CD4-positive, alpha-beta T cell (primary cell): ENCODE data around the gene KRTAP5-3. TPM values are rescaled to one million over a fixed set of nuclear protein-coding genes. Genes with fewer than 3 reads are reported as not detected.
A peak's percentile ranks its signal among the peaks of the same experiment; 100 is the strongest.
"Not testable (repeated sequence)": the region's sequence is repeated elsewhere in the genome, so short reads cannot be mapped to it uniquely, and the experiment has no call there.

Experiments used
- ATAC-seq: fragments of 200-7000 bp; cut with Tn5 transposase; one replicate; pipeline ENCODE4 v1.10.0; 2022; ENCODE audit warnings: mild to moderate bottlenecking; ENCODE audit not compliant: poor library complexity
- CTCF ChIA-PET: fragments of 350-600 bp; sonication (Branson Sonifier 250); formaldehyde crosslinking; loops from one replicate; lab custom pipeline; 2021; ENCODE audit warnings: antibody characterized with exemption, inconsistent platforms; lab: Charles Lee
- POLR2A ChIA-PET: fragments of 350-600 bp; sonication (Branson Sonifier 250); formaldehyde crosslinking; loops from one replicate; lab custom pipeline; 2021; ENCODE audit warnings: antibody characterized with exemption, inconsistent platforms; lab: Charles Lee
- DNase-seq, 14 experiments: peaks; one replicate each; pipeline ENCODE4 v3.0.0-alpha.2; 2013 to 2020; ENCODE audit warnings: mixed read lengths in 2 of 14
- H3K27ac ChIP-seq, 2 donors: one replicate each; pipeline versions ENCODE4 v1.5.1 to v1.7.0; 2013; ENCODE audit warnings: low read length in 2 of 2, low read depth in 1 of 2, mild to moderate bottlenecking in 1 of 2
- H3K27me3 ChIP-seq, 2 experiments: 1 replicate in 1 of 2; 2 replicates in 1 of 2; pipeline versions ENCODE4 v1.6.1 to v1.7.0; 2013; ENCODE audit warnings: low read length in 2 of 2, control low read depth in 1 of 2, mild to moderate bottlenecking in 1 of 2, moderate library complexity in 1 of 2; ENCODE audit not compliant: insufficient read depth in 2 of 2, control insufficient read depth in 1 of 2
- H3K36me3 ChIP-seq: one replicate; pipeline ENCODE4 v1.6.1; 2013; ENCODE audit warnings: low read length, control low read depth; ENCODE audit not compliant: insufficient read depth
- H3K4me1 ChIP-seq: one replicate; pipeline ENCODE4 v1.6.1; 2013; ENCODE audit warnings: low read length, control low read depth; ENCODE audit not compliant: insufficient read depth
- H3K4me3 ChIP-seq: one replicate; pipeline ENCODE4 v1.5.1; 2013; ENCODE audit warnings: mild to moderate bottlenecking, low read length, moderate library complexity
- H3K9me3 ChIP-seq, 2 experiments: 1 replicate in 1 of 2; 2 replicates in 1 of 2; pipeline versions ENCODE4 v1.6.1 to v1.7.0; 2013; ENCODE audit warnings: low read length in 2 of 2, mild to moderate bottlenecking in 2 of 2, control low read depth in 1 of 2, moderate library complexity in 1 of 2; ENCODE audit not compliant: control insufficient read depth in 1 of 2, insufficient read depth in 1 of 2
- H3K27ac Mint-ChIP-seq: one replicate; pipeline ENCODE4 v1.8.0; 2020; ENCODE audit warnings: mixed read lengths
- H3K27me3 Mint-ChIP-seq: one replicate; pipeline ENCODE4 v1.8.0; 2021; ENCODE audit warnings: mixed read lengths
- H3K36me3 Mint-ChIP-seq: one replicate; pipeline ENCODE4 v1.8.0; 2021; ENCODE audit warnings: low read depth, mixed read lengths
- H3K4me1 Mint-ChIP-seq: one replicate; pipeline ENCODE4 v1.8.0; 2021; ENCODE audit warnings: low read depth, mixed read lengths
- H3K4me3 Mint-ChIP-seq: one replicate; pipeline ENCODE4 v1.8.0; 2020; ENCODE audit warnings: mild to moderate bottlenecking, mixed read lengths
- H3K9me3 Mint-ChIP-seq: one replicate; pipeline ENCODE4 v1.8.0; 2020; ENCODE audit warnings: mixed read lengths
- CTCF ChIP-seq: fragments of 200-600 bp; IDR thresholded peaks from one replicate; pipeline ENCODE4 v1.8.0; 2022; ENCODE audit warnings: antibody characterized with exemption, mild to moderate bottlenecking
- intact Hi-C, 2 experiments: fragments of 100-400 bp; cut with DNase I in 1 of 2; cut with micrococcal nuclease in 1 of 2; formaldehyde crosslinking; loops; one replicate each; pipeline versions ENCODE4 v1.15.1 to v1.9.0; 2023 to 2025; cut with DNase I, micrococcal nuclease
- total RNA-seq, 174 experiments: library from RNA in 2 of 174; stranded (reverse) in 2 of 174; gene quantifications; one replicate each; pipeline ENCODE4 v1.2.3 and lab custom pipeline; 2021 to 2026

Gene KRTAP5-3
- total RNA-seq, 2 experiments from 2014 or later = not detected

DNA sequence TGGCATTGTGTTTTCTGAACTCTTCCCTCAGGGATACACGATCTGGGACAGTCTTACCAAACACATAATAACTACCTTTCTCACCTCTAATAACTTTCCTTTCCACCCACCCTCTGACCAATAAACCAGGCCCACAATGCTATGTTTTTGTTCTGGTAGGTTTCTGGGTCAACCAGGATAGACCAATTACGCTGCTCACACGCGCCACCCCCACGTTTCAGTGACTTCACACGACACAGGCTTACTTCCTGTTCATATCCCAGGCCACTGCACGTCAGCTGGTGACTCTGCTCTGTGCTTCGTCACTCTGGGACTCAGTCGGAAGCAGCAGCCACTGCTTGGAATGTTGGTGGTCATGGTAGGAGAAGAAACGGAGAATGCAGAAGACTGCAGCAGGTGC, 11.2 kb upstream of the KRTAP5-3 start:
- no peak overlapping the region for H3K4me3 ChIP-seq
- peaks cover 6% of the 10 kb centered on the region for H3K4me1 Mint-ChIP-seq
- no peak for TF ChIP-seq CTCF
- peak in 5 of 14 experiments; percentile 16 to 72 (median 43) for DNase-seq
- CTCF ChIA-PET = no interaction called here
- intact Hi-C loops = no loop called here
- H3K27me3 ChIP-seq = peaks cover 3 to 7% of the 10 kb centered on the region in 2 experiments
- H3K27me3 Mint-ChIP-seq = peaks cover 37% of the 10 kb centered on the region
- H3K36me3 Mint-ChIP-seq = no peaks in the 10 kb centered on the region
- no peaks in the 10 kb centered on the region for H3K36me3 ChIP-seq
- H3K27ac Mint-ChIP-seq = peak overlapping the region; percentile 1
- H3K4me3 Mint-ChIP-seq = peak overlapping the region; percentile 32
- H3K4me1 ChIP-seq = peaks cover 11% of the 10 kb centered on the region
- ATAC-seq = peak; percentile 88
- POLR2A ChIA-PET = interaction anchor here (0.7 kb wide), 1 partner anchor 30 kb away, joined by 3 read pairs; no protein-coding TSS in a partner anchor
- H3K9me3 Mint-ChIP-seq = no peaks in the 10 kb centered on the region
- H3K9me3 ChIP-seq = no peaks in the 10 kb centered on the region
- H3K27ac ChIP-seq = no peak overlapping the region

DNA sequence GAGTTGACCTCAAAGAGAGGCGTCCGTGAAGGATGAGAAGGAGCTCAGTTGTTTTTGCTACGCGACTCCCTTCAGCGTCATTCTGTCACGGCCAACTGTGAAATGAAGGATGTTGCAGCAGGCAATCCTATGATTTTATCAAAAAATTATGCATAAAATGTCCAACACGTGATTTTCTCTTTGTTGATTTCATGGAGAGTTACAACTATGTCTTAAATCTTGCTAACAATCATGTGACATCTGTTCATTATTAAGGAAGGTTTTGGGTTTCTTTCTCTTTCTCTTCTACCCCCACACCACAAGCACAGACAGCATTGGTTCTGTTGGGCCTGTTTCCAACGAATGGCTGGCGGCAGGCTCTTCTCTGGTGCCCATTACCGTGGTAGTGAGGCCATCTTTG, 10.0 kb upstream of the KRTAP5-3 start:
- H3K36me3 Mint-ChIP-seq = no peaks in the 10 kb centered on the region
- no peak overlapping the region for H3K27ac Mint-ChIP-seq
- no peaks in the 10 kb centered on the region for H3K9me3 Mint-ChIP-seq
- intact Hi-C loops = no loop called here
- H3K9me3 ChIP-seq = no peaks in the 10 kb centered on the region
- peaks cover 11% of the 10 kb centered on the region for H3K4me1 ChIP-seq
- ATAC-seq = no peak
- H3K27me3 ChIP-seq = peaks cover 3 to 7% of the 10 kb centered on the region in 2 experiments
- POLR2A ChIA-PET = no interaction called here
- peaks cover 6% of the 10 kb centered on the region for H3K4me1 Mint-ChIP-seq
- no peak for DNase-seq
- CTCF ChIA-PET = no interaction called here
- H3K4me3 Mint-ChIP-seq = no peak overlapping the region
- TF ChIP-seq CTCF = no peak
- no peaks in the 10 kb centered on the region for H3K36me3 ChIP-seq
- peaks cover 46% of the 10 kb centered on the region for H3K27me3 Mint-ChIP-seq
- H3K27ac ChIP-seq = no peak overlapping the region
- H3K4me3 ChIP-seq = no peak overlapping the region

- H3K4me1 ChIP-seq = peaks cover 15% of the 10 kb centered on the region
- ATAC-seq, POLR2A ChIA-PET, H3K4me3 Mint-ChIP-seq, intact Hi-C loops, CTCF ChIA-PET, H3K9me3 Mint-ChIP-seq, H3K27me3 ChIP-seq, H3K36me3 Mint-ChIP-seq, H3K36me3 ChIP-seq, H3K4me3 ChIP-seq, H3K4me1 Mint-ChIP-seq, H3K9me3 ChIP-seq, H3K27ac ChIP-seq, H3K27ac Mint-ChIP-seq, DNase-seq: not testable (repeated sequence)
- H3K27me3 Mint-ChIP-seq = peaks cover 33% of the 10 kb centered on the region
Observed at GRCh38 chr11:1607901-1608300, 362 bp downstream of the KRTAP5-3 start.

GRCh38 chr11:1607156-1607845, 962 bp downstream of the KRTAP5-3 start:
- DNase-seq, H3K27ac Mint-ChIP-seq, H3K4me3 Mint-ChIP-seq, H3K9me3 Mint-ChIP-seq, CTCF ChIA-PET, H3K9me3 ChIP-seq, H3K4me1 Mint-ChIP-seq, H3K4me3 ChIP-seq, H3K36me3 ChIP-seq, H3K36me3 Mint-ChIP-seq, H3K27me3 ChIP-seq, ATAC-seq, H3K27ac ChIP-seq, intact Hi-C loops, POLR2A ChIA-PET: not testable (repeated sequence)
- peaks cover 15% of the 10 kb centered on the region for H3K4me1 ChIP-seq
- H3K27me3 Mint-ChIP-seq = peaks cover 33% of the 10 kb centered on the region

- H3K27ac ChIP-seq, H3K4me1 Mint-ChIP-seq, H3K4me3 ChIP-seq, H3K36me3 ChIP-seq, CTCF ChIA-PET, H3K9me3 ChIP-seq, intact Hi-C loops, H3K9me3 Mint-ChIP-seq, POLR2A ChIA-PET, H3K27me3 ChIP-seq, H3K36me3 Mint-ChIP-seq: not testable (repeated sequence)
- peak overlapping the region; percentile 58 for H3K4me3 Mint-ChIP-seq
- ATAC-seq = peak; percentile 54
- peak overlapping the region; percentile 15 for H3K27ac Mint-ChIP-seq
- peaks cover 15% of the 10 kb centered on the region for H3K4me1 ChIP-seq
- H3K27me3 Mint-ChIP-seq = peaks cover 40% of the 10 kb centered on the region
- DNase-seq = peak in 4 of 14 experiments; percentile 15 to 65 (median 42)
Observed at GRCh38 chr11:1605923-1606322, 2.3 kb downstream of the KRTAP5-3 start.
